Measurements from ENCODE around the gene EXOC5. TPM values are rescaled to one million over a fixed set of nuclear protein-coding genes. Genes with fewer than 3 reads are reported as not detected.

EXOC5 gene
- total and polyA plus RNA-seq, 7 donors = 15.1 to 59.7 (median 47.2) TPM

Other genes with a start within 250 kb of the EXOC5 start
- gene AP5M1, start 66 bp upstream of the EXOC5 start, total RNA-seq = 10 to 100 TPM; 27.1 to 64.0 (median 32.2) TPM
- gene AP5M1, start 66 bp upstream of the EXOC5 start, polyA plus RNA-seq = 10 to 100 TPM; 11.7 to 27.2 (median 17.0) TPM
- 10 to 100 TPM; 33.0 to 47.7 (median 41.3) TPM for gene NAA30, start 121.7 kb upstream of the EXOC5 start, total RNA-seq
- gene NAA30, start 121.7 kb upstream of the EXOC5 start, polyA plus RNA-seq = 10 to 100 TPM; 15.9 to 40.1 (median 18.9) TPM
- gene CCDC198, start 225.0 kb upstream of the EXOC5 start, total RNA-seq = not detected
- not detected for gene CCDC198, start 225.0 kb upstream of the EXOC5 start, polyA plus RNA-seq

Data from psoas muscle (tissue), 7 donors.